Loucy (cell line): Measurements from ENCODE around the gene GALNT9.

ENCODE experiments used
- CTCF ChIP-seq: fragments of 200-600 bp; sonication (generic); conservative IDR thresholded peaks from 2 replicates; pipeline ENCODE4 v1.5.1; 2014; ENCODE audit warnings: mild to moderate bottlenecking, antibody characterized with exemption, low read length
- EZH2phosphoT487 ChIP-seq: fragments of 200-600 bp; IDR thresholded peaks from 2 replicates; pipeline ENCODE4 v1.6.1; 2018; ENCODE audit warnings: antibody characterized with exemption, mild to moderate bottlenecking, moderate library complexity, borderline replicate concordance

GRCh38 chr12:132305560-132305966 is 23.8 kb downstream of the GALNT9 start:
- no peak for TF ChIP-seq CTCF
- TF ChIP-seq EZH2phosphoT487: no peak
